H1 (cell line): ENCODE measurements around the gene MPST. TPM values are rescaled to one million over a fixed set of nuclear protein-coding genes. Genes with fewer than 3 reads are reported as not detected.

Source experiments
- CREB1 ChIP-seq: IDR thresholded peaks from 2 replicates; pipeline ENCODE4 v1.6.1; 2012; ENCODE audit warnings: inconsistent platforms
- RXRA ChIP-seq: IDR thresholded peaks from 2 replicates; pipeline ENCODE4 v1.6.1; 2011; ENCODE audit warnings: low read depth, mild to moderate bottlenecking, low read length, moderate library complexity; ENCODE audit not compliant: insufficient read depth
- polyA plus RNA-seq, 7 experiments: library from polyadenylated mRNA; depleted of rRNA in 3 of 7; stranded (reverse) in 5 of 7; unstranded in 2 of 7; fragments of >200 nt in 5 of 7; fragments of 200-250 nt in 2 of 7; gene quantifications; 1 replicate in 5 of 7; 2 replicates in 1 of 7; 4 replicates in 1 of 7; pipeline versions ENCODE4 v1.2.1 to v1.2.3, GENCODE V29; 2011 to 2013; ENCODE audit warnings: missing spikeins in 2 of 7, mixed read lengths in 2 of 7
- total RNA-seq: library from RNA; stranded (reverse); fragmentation: NEBNext Ultra II Directional; extraction: Animal tissue kit (Norgen Biotek cat#: 25700); gene quantifications from 2 replicates; pipeline ENCODE4 v1.2.1, GENCODE V29; 2021

Gene MPST
- total and polyA plus RNA-seq, 2 of the 8 experiments (the other 6 are each of a cell fraction or from before 2014, with no cell fraction given) = 86.0 to 124 TPM

DNA sequence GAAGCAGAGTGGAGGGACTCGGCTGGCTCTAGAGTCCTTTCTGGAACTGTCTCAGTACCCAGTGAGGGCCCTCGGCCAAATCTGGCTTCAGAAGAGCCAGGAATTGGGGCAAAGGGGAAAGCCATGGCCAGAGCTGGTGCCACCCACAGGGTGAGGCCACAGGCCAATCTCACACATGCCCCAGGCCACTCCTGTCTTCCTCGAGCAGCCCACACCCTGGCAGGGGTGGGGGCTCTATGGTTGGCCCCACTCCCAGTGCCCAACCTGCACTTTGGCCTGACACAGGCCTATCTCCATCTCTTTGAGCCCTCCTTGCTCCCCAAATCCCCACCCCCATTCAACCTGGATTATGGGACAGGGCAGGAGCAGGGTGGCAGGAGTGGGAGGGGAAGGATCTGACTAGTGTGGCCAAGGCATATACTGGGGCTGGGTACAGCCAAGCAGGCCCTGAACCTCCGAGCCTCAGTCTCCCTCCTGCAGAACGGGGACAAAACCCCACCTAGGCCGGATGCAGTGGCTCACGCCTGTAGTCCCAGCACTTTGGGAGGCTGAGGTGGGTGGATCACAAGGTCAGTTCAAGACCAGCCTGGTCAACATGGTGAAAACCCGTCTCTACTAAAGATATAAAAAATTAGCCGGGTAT lies 7.2 kb upstream of the MPST start (continued):
- TF ChIP-seq RXRA = no peak
- TF ChIP-seq CREB1 = no peak
